K562 treated with DMSO at 1 percent for 48 hours (cell line): ENCODE measurements around the gene GLDC. TPM values are rescaled to one million over a fixed set of nuclear protein-coding genes. Genes with fewer than 3 reads are reported as not detected.

Experiments used
- total RNA-seq: library from RNA; unstranded; fragments of 300-600 nt; gene quantifications from 2 replicates; pipeline ENCODE4 v1.2.3, GENCODE V29; 2022; ENCODE audit warnings: low replicate concordance; ENCODE audit errors: extremely low read depth

The GLDC gene
- total RNA-seq = not detected in 2 replicates

DNA sequence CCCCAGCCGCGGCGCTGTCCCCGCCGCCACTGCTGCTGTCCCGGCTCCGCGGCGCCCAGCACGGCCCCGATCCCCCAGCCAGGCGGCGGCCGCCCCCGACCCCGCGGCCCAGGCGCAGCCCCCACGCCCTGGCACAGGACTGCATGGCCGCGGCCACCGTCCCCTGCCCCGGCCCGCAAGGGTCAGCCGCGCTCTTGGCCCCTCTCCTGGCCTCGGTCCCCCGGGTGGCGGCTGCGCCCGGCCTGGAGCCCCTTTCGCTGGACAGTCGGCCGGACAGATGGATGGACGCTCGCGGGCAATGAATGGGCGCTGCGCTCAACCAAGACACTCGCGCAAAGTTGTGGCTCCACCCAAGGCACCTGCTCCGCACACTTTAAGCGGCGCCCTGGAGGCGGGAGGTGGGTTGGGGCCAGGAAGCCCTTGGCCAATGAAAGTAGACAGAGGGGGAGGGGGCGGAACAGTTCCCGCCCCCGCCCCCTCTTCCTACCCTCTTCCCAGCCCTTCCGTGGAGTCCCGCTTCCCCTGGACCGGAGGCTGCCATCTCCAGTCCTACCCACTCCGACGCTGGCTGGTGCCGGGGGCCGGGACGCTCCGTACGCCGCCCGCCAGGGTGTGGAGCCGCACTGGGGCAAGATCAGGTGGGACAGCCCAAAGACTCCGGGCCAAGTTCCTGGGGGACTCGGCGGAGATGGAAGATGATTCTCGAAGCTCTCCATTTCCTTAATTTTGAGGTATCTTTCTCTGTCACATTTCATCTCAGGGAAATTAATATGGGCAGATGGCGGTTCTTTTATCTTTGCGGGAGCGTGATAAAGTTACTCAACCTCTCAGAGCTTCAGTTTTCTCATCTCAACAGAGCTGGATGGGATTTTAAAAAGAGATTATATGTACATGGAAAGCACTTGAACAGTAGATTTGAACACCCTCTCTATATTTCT is at the start of gene GLDC:
Gene GLDC (minus strand): TSS at position 375 of the 938 bp plus-strand sequence. CDS start 230 bp downstream, at position 145.

Other genes starting within 250 kb of the GLDC start
- gene UHRF2, start 232.5 kb downstream of the GLDC start, total RNA-seq = not detected in 2 replicates
- not detected in 2 replicates for gene KDM4C, start 112.2 kb upstream of the GLDC start, total RNA-seq